Smooth muscle cell (in vitro differentiated cells): Measurements from ENCODE around the gene ENHO. TPM values are rescaled to one million over a fixed set of nuclear protein-coding genes. Genes with fewer than 3 reads are reported as not detected.

ENCODE experiments used
- DNase-seq: peaks from one replicate; lab custom pipeline; 2025; ENCODE audit not compliant: unreplicated experiment; lab: John Stamatoyannopoulos, UW
- H2AFZ ChIP-seq: fragments of 200-600 bp; sonication (generic); 2 replicates; pipeline ENCODE4 v1.6.0; 2016; ENCODE audit warnings: antibody characterized with exemption, low read depth, mild to moderate bottlenecking
- H3F3A ChIP-seq: fragments of 200-600 bp; sonication (generic); 2 replicates; pipeline ENCODE4 v1.6.0; 2017; ENCODE audit warnings: antibody characterized with exemption, low read depth
- H3K27ac ChIP-seq: fragments of 200-600 bp; sonication (generic); 2 replicates; pipeline ENCODE4 v1.5.1; 2016; ENCODE audit warnings: low read depth, mild to moderate bottlenecking
- H3K27me3 ChIP-seq: fragments of 200-600 bp; sonication (generic); 2 replicates; pipeline ENCODE4 v1.6.1; 2016; ENCODE audit warnings: low read depth, mild to moderate bottlenecking
- H3K36me3 ChIP-seq: fragments of 200-600 bp; sonication (generic); 2 replicates; pipeline ENCODE4 v1.5.1; 2016; ENCODE audit warnings: low read depth
- H3K4me1 ChIP-seq: fragments of 200-600 bp; sonication (generic); 2 replicates; pipeline ENCODE4 v1.5.1; 2016; ENCODE audit warnings: low read depth
- H3K4me2 ChIP-seq: fragments of 200-600 bp; sonication (generic); 2 replicates; pipeline ENCODE4 v1.6.0; 2016; ENCODE audit warnings: mild to moderate bottlenecking
- H3K4me3 ChIP-seq: fragments of 200-600 bp; sonication (generic); 2 replicates; pipeline ENCODE4 v1.5.1; 2016; ENCODE audit warnings: mild to moderate bottlenecking
- H3K79me2 ChIP-seq: fragments of 200-600 bp; sonication (generic); 2 replicates; pipeline ENCODE4 v1.6.0; 2016; ENCODE audit warnings: low read depth, mild to moderate bottlenecking
- H3K9ac ChIP-seq: fragments of 200-600 bp; sonication (generic); 2 replicates; pipeline ENCODE4 v1.6.0; 2016; ENCODE audit warnings: low read depth
- H3K9me3 ChIP-seq: fragments of 200-600 bp; sonication (generic); replicated peaks from 2 replicates; pipeline ENCODE4 v1.5.1; 2016; ENCODE audit warnings: low read depth
- H4K20me1 ChIP-seq: fragments of 200-600 bp; sonication (generic); 2 replicates; pipeline ENCODE4 v1.6.0; 2016; ENCODE audit warnings: low read depth
- WGBS: methylation state at CpG from one replicate; pipeline ENCODE4 v1.1.7; 2016; ENCODE audit warnings: low lambda C conversion rate; 5-methylcytosine and 5-hydroxymethylcytosine counted together
- polyA plus RNA-seq: library from polyadenylated mRNA; unstranded; fragments of >200 nt; fragmentation: Nextera tagmentation; extraction: Ambion mirVana; gene quantifications from 2 replicates; pipeline ENCODE4 v1.2.1, GENCODE V29; 2016
- total RNA-seq: library from RNA; depleted of rRNA; stranded (reverse); fragments of >200 nt; gene quantifications from 2 replicates; pipeline ENCODE4 v1.2.3, GENCODE V29; 2014
- TF ChIP-seq, protein P1 (sequence below): fragments of 200-600 bp; sonication (generic); IDR thresholded peaks from 2 replicates; pipeline ENCODE4 v1.5.1; 2017; ENCODE audit warnings: borderline replicate concordance, mild to moderate bottlenecking, antibody characterized with exemption; ENCODE audit not compliant: insufficient read depth, poor library complexity, severe bottlenecking

The ENHO gene
- total and polyA plus RNA-seq, 2 experiments from 2014 or later: 0.97 TPM; not detected in 1

DNA sequence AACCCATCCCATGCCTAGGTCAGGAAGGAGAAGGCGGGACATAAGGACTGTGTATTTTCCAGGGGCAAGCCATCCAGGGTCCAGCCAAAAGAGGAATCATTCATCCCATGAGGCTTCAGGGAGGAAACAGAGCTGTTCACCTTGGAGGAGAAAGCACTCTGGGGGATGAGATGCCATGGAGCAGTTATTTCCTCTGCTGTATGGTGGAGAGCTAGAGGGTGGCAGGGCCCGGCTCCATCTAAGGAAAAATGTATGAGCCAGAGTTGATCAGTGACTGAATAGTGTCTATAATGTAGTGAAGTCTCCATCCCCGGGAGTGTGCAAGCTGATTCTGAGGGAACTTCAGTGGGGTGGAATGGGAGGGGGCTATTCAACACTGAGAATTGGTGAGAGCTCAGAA is 8.0 kb downstream of the ENHO start:
- Histone ChIP-seq H3K4me2 (no peak overlapping the region), H3F3A (no peaks in the 10 kb centered on the region), H3K4me3 (no peak overlapping the region), H3K9me3 (no peaks in the 10 kb centered on the region), H3K27ac (no peak overlapping the region), H3K27me3 (no peaks in the 10 kb centered on the region), H3K79me2 (no peaks in the 10 kb centered on the region), H2AFZ (no peak overlapping the region), H3K36me3 (no peaks in the 10 kb centered on the region), H3K9ac (no peak overlapping the region), H3K4me1 (peaks cover 16% of the 10 kb centered on the region), H4K20me1 (no peaks in the 10 kb centered on the region)
- TF ChIP-seq, protein P1, sequence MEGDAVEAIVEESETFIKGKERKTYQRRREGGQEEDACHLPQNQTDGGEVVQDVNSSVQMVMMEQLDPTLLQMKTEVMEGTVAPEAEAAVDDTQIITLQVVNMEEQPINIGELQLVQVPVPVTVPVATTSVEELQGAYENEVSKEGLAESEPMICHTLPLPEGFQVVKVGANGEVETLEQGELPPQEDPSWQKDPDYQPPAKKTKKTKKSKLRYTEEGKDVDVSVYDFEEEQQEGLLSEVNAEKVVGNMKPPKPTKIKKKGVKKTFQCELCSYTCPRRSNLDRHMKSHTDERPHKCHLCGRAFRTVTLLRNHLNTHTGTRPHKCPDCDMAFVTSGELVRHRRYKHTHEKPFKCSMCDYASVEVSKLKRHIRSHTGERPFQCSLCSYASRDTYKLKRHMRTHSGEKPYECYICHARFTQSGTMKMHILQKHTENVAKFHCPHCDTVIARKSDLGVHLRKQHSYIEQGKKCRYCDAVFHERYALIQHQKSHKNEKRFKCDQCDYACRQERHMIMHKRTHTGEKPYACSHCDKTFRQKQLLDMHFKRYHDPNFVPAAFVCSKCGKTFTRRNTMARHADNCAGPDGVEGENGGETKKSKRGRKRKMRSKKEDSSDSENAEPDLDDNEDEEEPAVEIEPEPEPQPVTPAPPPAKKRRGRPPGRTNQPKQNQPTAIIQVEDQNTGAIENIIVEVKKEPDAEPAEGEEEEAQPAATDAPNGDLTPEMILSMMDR: no peak
- WGBS: 92% methylated on average over 3 of the region's 3 CpGs
- no peak for DNase-seq

DNA sequence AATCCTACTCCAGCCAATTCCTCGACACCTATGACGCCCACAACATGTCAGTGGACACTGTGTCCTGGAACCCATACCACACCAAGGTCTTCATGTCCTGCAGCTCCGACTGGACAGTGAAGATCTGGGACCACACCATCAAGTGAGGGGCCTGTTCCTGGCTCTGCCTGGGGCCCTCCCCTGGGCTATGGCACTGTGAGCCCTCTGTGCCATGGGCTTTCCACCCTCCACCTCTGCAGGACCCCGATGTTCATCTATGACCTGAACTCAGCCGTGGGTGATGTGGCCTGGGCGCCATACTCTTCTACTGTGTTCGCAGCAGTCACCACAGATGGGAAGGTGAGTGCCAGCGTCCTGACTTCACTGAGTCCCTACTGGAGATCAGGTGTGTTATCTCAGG is 8.4 kb downstream of the ENHO start:
- TF ChIP-seq, protein P1: no peak
- no peak overlapping the region for H3K27ac ChIP-seq
- no peaks in the 10 kb centered on the region for H3K9me3 ChIP-seq
- no peaks in the 10 kb centered on the region for H3K27me3 ChIP-seq
- WGBS: 95% methylated on average over 8 of the region's 8 CpGs
- no peak overlapping the region for H2AFZ ChIP-seq
- no peaks in the 10 kb centered on the region for H3F3A ChIP-seq
- peaks cover 16% of the 10 kb centered on the region for H3K4me1 ChIP-seq
- H3K9ac ChIP-seq: no peak overlapping the region
- no peak for DNase-seq
- no peak overlapping the region for H3K4me3 ChIP-seq
- no peaks in the 10 kb centered on the region for H3K79me2 ChIP-seq
- H3K36me3 ChIP-seq: no peaks in the 10 kb centered on the region
- H4K20me1 ChIP-seq: no peaks in the 10 kb centered on the region
- no peak overlapping the region for H3K4me2 ChIP-seq

DNA sequence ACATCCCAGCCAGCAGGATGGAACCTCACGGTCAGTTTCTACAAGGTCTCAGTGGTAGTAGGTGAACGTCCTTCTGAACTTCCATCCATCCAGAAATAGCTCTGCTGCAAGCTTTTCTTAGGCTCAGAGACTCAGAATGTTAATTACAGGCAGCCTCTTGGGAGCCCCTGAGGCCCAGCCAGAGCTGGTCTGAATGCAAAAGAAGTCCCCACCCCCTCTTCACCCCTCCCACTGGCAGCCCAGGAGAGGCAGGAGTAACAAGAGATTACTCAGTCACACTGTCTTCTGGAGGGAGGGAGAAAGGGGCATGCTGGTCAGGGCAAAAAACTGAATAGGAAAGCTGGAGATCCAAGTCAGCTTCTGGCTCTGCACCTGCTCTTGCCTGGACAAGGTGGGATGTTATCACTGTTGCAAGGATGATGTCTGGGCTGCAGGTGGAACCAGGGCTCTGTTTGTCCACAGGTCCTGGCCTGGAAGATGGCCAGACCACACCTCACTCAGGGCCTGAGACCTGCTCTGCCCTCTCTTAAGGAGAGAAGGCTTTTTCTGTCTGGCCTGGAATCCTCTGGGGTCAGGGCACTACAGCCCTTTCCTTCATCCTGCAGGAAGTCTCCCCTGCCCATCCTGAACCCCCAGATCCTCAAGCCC is 9.1 kb downstream of the ENHO start:
- Histone ChIP-seq H4K20me1 (no peaks in the 10 kb centered on the region), H3K27me3 (no peaks in the 10 kb centered on the region), H3K4me2 (no peak overlapping the region), H3K27ac (no peak overlapping the region), H3F3A (no peaks in the 10 kb centered on the region), H3K9me3 (no peaks in the 10 kb centered on the region), H2AFZ (no peak overlapping the region), H3K79me2 (no peaks in the 10 kb centered on the region), H3K9ac (no peak overlapping the region), H3K4me3 (no peak overlapping the region), H3K36me3 (no peaks in the 10 kb centered on the region), H3K4me1 (peaks cover 16% of the 10 kb centered on the region)
- 29% methylated on average over 2 of the region's 2 CpGs for WGBS
- DNase-seq: no peak
- TF ChIP-seq, protein P1: no peak
